Measurements from ENCODE around the gene TSPAN9.

DNA sequence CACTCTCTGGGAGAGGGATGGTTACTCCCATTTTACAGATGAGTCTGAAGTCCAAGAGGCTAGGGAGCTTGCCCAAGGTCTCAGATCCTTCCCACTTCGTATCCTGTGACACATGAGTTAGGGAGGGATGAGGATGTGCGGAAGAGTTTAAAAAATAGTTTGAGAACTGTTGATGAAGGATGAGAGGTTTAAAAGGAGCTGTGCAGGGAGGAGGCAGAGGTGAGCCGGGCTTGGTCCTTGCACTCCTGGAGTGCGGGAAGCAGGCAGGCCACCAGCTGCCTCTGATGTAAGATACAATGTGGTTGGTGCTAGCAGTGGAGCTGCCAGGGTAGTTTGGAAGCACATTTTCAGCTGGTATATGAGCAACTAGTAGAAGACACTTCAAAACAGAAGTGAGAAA lies 46.5 kb downstream of the TSPAN9 start:
- no peak for TF ChIP-seq SIN3A (IDR thresholded peaks at IDR 0.05; ENCODE audit: borderline replicate concordance, insufficient read depth, low read length)
- TF ChIP-seq POLR2AphosphoS5 (IDR thresholded peaks at IDR 0.05; ENCODE audit: low read depth, low read length): no peak
